AG04449 (cell line): ENCODE measurements around the gene ATXN1.

Experiments
- CTCF ChIA-PET: fragments of 350-600 bp; formaldehyde crosslinking; extraction: SDS; loops from one replicate; lab custom pipeline; 2021; ENCODE audit warnings: antibody characterized with exemption; lab: Yijun Ruan, JAX
- POLR2A ChIA-PET: fragments of 400-600, 350-600 bp; formaldehyde crosslinking; extraction: SDS; loops from one replicate; lab custom pipeline; 2020; ENCODE audit warnings: antibody characterized with exemption, inconsistent platforms; lab: Yijun Ruan, JAX
- DNase-seq: peaks from one replicate; pipeline ENCODE4 v3.0.0-alpha.2; 2010; ENCODE audit warnings: low read depth, low spot score
- H3K4me3 ChIP-seq: 2 replicates; pipeline ENCODE4 v1.5.1; 2011; ENCODE audit warnings: low read depth, mild to moderate bottlenecking, control low read depth, low read length
- CTCF ChIP-seq: IDR thresholded peaks from one replicate; pipeline ENCODE4 v1.5.1; 2011; ENCODE audit warnings: mild to moderate bottlenecking, moderate library complexity, low read length, control low read depth, inconsistent platforms; ENCODE audit not compliant: insufficient read depth; ENCODE audit errors: missing control alignments

Gene ATXN1

DNA sequence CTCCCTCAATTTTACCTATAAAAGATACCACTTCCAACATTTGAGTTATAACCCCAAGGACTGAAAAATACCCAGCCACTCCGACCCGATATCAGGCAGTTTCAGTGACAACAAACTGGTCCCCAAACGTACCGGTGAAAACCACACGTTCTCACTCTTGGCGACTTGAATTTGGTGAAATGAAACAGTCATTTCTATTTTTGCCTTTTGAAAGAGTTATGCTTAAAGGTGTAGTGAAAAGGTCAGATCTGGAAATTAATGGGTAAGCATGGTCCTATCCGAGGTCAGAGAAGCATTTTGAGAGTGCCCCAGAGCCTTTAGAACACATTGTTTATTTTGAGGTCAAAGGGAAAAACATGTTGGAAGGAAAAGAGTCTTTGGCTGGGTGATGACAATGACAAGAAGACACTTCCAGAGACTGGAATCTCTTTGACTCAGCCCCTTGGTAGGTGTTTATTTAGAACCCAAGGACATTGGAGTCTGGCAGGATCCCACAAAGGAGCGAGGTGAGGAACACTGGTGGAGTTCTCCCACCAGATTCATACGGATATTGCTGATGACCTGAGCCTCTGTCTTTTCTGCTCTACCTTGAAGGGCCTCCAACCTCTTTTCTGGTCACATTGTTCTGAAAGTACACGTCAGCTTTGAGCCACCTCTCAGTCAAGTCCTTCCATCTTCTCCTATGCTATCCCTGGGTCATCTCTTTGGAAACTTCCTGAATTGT is 287.9 kb downstream of the ATXN1 start:
- DNase-seq = no peak

GRCh38 chr6:16472349-16473069 is 288.8 kb downstream of the ATXN1 start:
- no peak for TF ChIP-seq CTCF
- ChIA-PET POLR2A (interaction anchor here (0.6 to 1.6 kb wide), 2 partner anchors 22 to 130 kb away, joined by 3 to 5 read pairs; no protein-coding TSS in a partner anchor), CTCF (interaction anchor here (1.7 kb wide), 1 partner anchor 39 kb away, joined by 4 read pairs; no protein-coding TSS in a partner anchor)
- DNase-seq = peak; percentile 71
- H3K4me3 ChIP-seq = no peak overlapping the region; the same call in 1 of the 2 replicates

More for the DNA sequence above, 287.9 kb downstream of the ATXN1 start:
- POLR2A ChIA-PET = interaction anchor here (1.6 kb wide), 1 partner anchor 23 kb away, joined by 5 read pairs; no protein-coding TSS in a partner anchor
- CTCF ChIA-PET = no interaction called here
- no peak overlapping the region for H3K4me3 ChIP-seq
- TF ChIP-seq CTCF = no peak

DNA sequence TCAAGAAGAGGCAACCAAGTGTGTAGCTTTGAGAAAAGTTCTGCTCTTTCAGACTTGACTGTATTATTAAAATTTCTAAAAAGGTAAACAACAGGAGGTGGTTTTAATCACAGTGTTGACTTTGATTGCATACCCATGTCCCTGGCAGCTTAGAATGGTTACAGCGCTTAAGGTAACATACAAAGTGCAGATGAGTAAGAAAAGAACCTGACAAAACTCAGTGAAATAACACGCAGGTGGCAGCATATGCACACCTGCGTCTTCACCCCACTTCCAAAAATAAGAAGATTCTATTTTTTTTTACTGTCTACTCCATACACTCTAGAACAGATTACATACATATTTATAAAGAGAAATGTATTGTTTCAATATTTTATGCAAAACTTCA is 289.4 kb downstream of the ATXN1 start:
- H3K4me3 ChIP-seq = no peak overlapping the region
- ChIA-PET CTCF (interaction anchor here (1.5 to 1.7 kb wide), 2 partner anchors 39 to 47 kb away, joined by 4 read pairs; no protein-coding TSS in a partner anchor), POLR2A (interaction anchor here (0.6 to 1.6 kb wide), 2 partner anchors 22 to 129 kb away, joined by 3 to 5 read pairs; no protein-coding TSS in a partner anchor)
- DNase-seq = no peak
- TF ChIP-seq CTCF = no peak

- POLR2A ChIA-PET = interaction anchor here (1.0 to 1.6 kb wide), 2 partner anchors 21 to 288 kb away, joined by 4 to 5 read pairs; no protein-coding TSS in a partner anchor
These were observed 289.9 kb downstream of the ATXN1 start for GRCh38 chr6:16471222-16471909.

More at GRCh38 chr6:16471222-16471909, 289.9 kb downstream of the ATXN1 start:
- CTCF ChIA-PET = interaction anchor here (1.4 to 1.7 kb wide), 3 partner anchors 13 to 46 kb away, joined by 4 read pairs; no protein-coding TSS in a partner anchor
- no peak overlapping the region for H3K4me3 ChIP-seq
- no peak for TF ChIP-seq CTCF
- no peak for DNase-seq
